Ishikawa (cell line): ENCODE results near the gene ZBTB48.

Source experiments
- CEBPB ChIP-seq: IDR thresholded peaks from 2 replicates; pipeline ENCODE4 v1.6.1; 2012
- CREB1 ChIP-seq: IDR thresholded peaks from 2 replicates; pipeline ENCODE4 v1.6.1; 2012; ENCODE audit warnings: low read depth
- EGR1 ChIP-seq: IDR thresholded peaks from 2 replicates; pipeline ENCODE4 v1.6.1; 2012
- FOXM1 ChIP-seq: IDR thresholded peaks from 2 replicates; pipeline ENCODE4 v1.6.1; 2012; ENCODE audit warnings: low read depth, borderline replicate concordance
- MAX ChIP-seq: IDR thresholded peaks from 2 replicates; pipeline ENCODE4 v1.6.1; 2012
- NFIC ChIP-seq: IDR thresholded peaks from 2 replicates; pipeline ENCODE4 v1.6.1; 2012
- RAD21 ChIP-seq: IDR thresholded peaks from 2 replicates; pipeline ENCODE4 v1.6.1; 2012; ENCODE audit warnings: low read depth
- TAF1 ChIP-seq: IDR thresholded peaks from 2 replicates; pipeline ENCODE4 v1.6.1; 2012; ENCODE audit warnings: low read depth, mild to moderate bottlenecking
- TCF12 ChIP-seq: IDR thresholded peaks from 2 replicates; pipeline ENCODE4 v1.6.1; 2012; ENCODE audit warnings: low read depth
- TEAD4 ChIP-seq: IDR thresholded peaks from 2 replicates; pipeline ENCODE4 v1.6.1; 2012
- USF1 ChIP-seq: IDR thresholded peaks from 2 replicates; pipeline ENCODE4 v1.6.1; 2012
- YY1 ChIP-seq: IDR thresholded peaks from 2 replicates; pipeline ENCODE4 v1.6.1; 2012; ENCODE audit warnings: low read depth
- ZBTB7A ChIP-seq: IDR thresholded peaks from 2 replicates; pipeline ENCODE4 v1.6.1; 2012; ENCODE audit warnings: low read depth

The ZBTB48 gene

GRCh38 chr1:6612641-6613360 lies 33.0 kb downstream of the ZBTB48 start:
- TF ChIP-seq TCF12 (no peak), MAX (no peak), ZBTB7A (no peak), EGR1 (no peak), FOXM1 (no peak), USF1 (no peak), NFIC (no peak), TAF1 (peak; percentile 44; the same call in 1 of the 2 replicates)

- TF ChIP-seq USF1 = 0 out of 2 replicates have a peak, but pooled peaks have one; percentile 4
- peak; percentile 67 for TF ChIP-seq MAX
- TF ChIP-seq NFIC = no peak
- TF ChIP-seq ZBTB7A = no peak; the same call in 1 of the 2 replicates
- TF ChIP-seq TCF12 = peak; percentile 77; the same call in 1 of the 2 replicates
- peak; percentile 53; the same call in 1 of the 2 replicates for TF ChIP-seq YY1
- TF ChIP-seq TAF1 = peak; percentile 54; the same call in 1 of the 2 replicates
- peak; percentile 88 for TF ChIP-seq EGR1
- no peak for TF ChIP-seq CEBPB
- peak; percentile 41; the same call in 1 of the 2 replicates for TF ChIP-seq CREB1
These were observed 33.7 kb downstream of the ZBTB48 start, which contains the start of gene PHF13 for GRCh38 chr1:6613361-6614018. Gene PHF13, plus strand, starts transcription at chr1:6613731. Its CDS starts 336 bp downstream, at chr1:6614067.

GRCh38 chr1:6614019-6614928 lies 34.5 kb downstream of the ZBTB48 start:
- TF ChIP-seq ZBTB7A (peak; percentile 84), RAD21 (no peak), CEBPB (no peak), MAX (no peak)

- TF ChIP-seq TCF12 = no peak
- no peak for TF ChIP-seq ZBTB7A
- no peak for TF ChIP-seq CREB1
- TF ChIP-seq CEBPB = no peak
- TF ChIP-seq YY1 = no peak
- TF ChIP-seq TAF1 = no peak
- no peak for TF ChIP-seq NFIC
- TF ChIP-seq TEAD4 = no peak
These were observed 35.4 kb downstream of the ZBTB48 start for GRCh38 chr1:6614929-6615785.

- TF ChIP-seq FOXM1 (no peak), CREB1 (no peak), ZBTB7A (no peak), USF1 (no peak), NFIC (no peak), YY1 (no peak)
These were observed 39.3 kb downstream of the ZBTB48 start for GRCh38 chr1:6619045-6619444.

- TF ChIP-seq CEBPB (no peak), MAX (no peak)
These were observed 41.9 kb downstream of the ZBTB48 start for GRCh38 chr1:6621429-6622391.
